ENCODE results near the gene ZNF771.

ZNF771 gene

GRCh38 chr16:30434852-30435251 is 27.4 kb downstream of the ZNF771 start:
- Histone ChIP-seq H3K4me1 (ENCODE audit: control insufficient read depth, insufficient read depth, low read length, poor library complexity, severe bottlenecking) (peaks cover 7% of the 10 kb centered on the region), H3K36me3 (ENCODE audit: control insufficient read depth, insufficient read depth, low read length) (no peaks in the 10 kb centered on the region), H3K4me3 (ENCODE audit: insufficient read depth, low read depth, low read length, poor library complexity, severe bottlenecking) (no peak overlapping the region), H3K27me3 (replicated peaks; ENCODE audit: control insufficient read depth, insufficient read depth, low read length, poor library complexity, severe bottlenecking) (no peaks in the 10 kb centered on the region), H3K27ac (ENCODE audit: insufficient read depth, low read length, poor library complexity, severe bottlenecking) (no peak overlapping the region), H3K9me3 (ENCODE audit: control insufficient read depth, low read length) (no peaks in the 10 kb centered on the region)
- no peak for DNase-seq

- H3K27ac ChIP-seq (ENCODE audit: insufficient read depth, low read length, poor library complexity, severe bottlenecking), result no peak overlapping the region
- no peaks in the 10 kb centered on the region for H3K4me1 ChIP-seq (ENCODE audit: control insufficient read depth, insufficient read depth, low read length, poor library complexity, severe bottlenecking)
- no peaks in the 10 kb centered on the region for H3K9me3 ChIP-seq (ENCODE audit: control insufficient read depth, low read length)
- no peaks in the 10 kb centered on the region for H3K36me3 ChIP-seq (ENCODE audit: control insufficient read depth, insufficient read depth, low read length)
- no peak overlapping the region for H3K4me3 ChIP-seq (ENCODE audit: insufficient read depth, low read depth, low read length, poor library complexity, severe bottlenecking)
- DNase-seq, result no peak
- no peaks in the 10 kb centered on the region for H3K27me3 ChIP-seq (replicated peaks; ENCODE audit: control insufficient read depth, insufficient read depth, low read length, poor library complexity, severe bottlenecking)
Observed at GRCh38 chr16:30437511-30438046, 30.2 kb downstream of the ZNF771 start.

- no peak overlapping the region for H3K27ac ChIP-seq (ENCODE audit: insufficient read depth, low read length, poor library complexity, severe bottlenecking)
- H3K9me3 ChIP-seq (ENCODE audit: control insufficient read depth, low read length), result no peaks in the 10 kb centered on the region
- H3K36me3 ChIP-seq (ENCODE audit: control insufficient read depth, insufficient read depth, low read length), result peaks cover 4% of the 10 kb centered on the region
- H3K27me3 ChIP-seq (replicated peaks; ENCODE audit: control insufficient read depth, insufficient read depth, low read length, poor library complexity, severe bottlenecking), result no peaks in the 10 kb centered on the region
- no peak overlapping the region for H3K4me3 ChIP-seq (ENCODE audit: insufficient read depth, low read depth, low read length, poor library complexity, severe bottlenecking)
- no peak for DNase-seq
- H3K4me1 ChIP-seq (ENCODE audit: control insufficient read depth, insufficient read depth, low read length, poor library complexity, severe bottlenecking), result peaks cover 7% of the 10 kb centered on the region
Observed at GRCh38 chr16:30438835-30439234, 31.4 kb downstream of the ZNF771 start.

- H3K4me3 ChIP-seq (ENCODE audit: insufficient read depth, low read depth, low read length, poor library complexity, severe bottlenecking), result no peak overlapping the region
- H3K27me3 ChIP-seq (replicated peaks; ENCODE audit: control insufficient read depth, insufficient read depth, low read length, poor library complexity, severe bottlenecking), result no peaks in the 10 kb centered on the region
- H3K36me3 ChIP-seq (ENCODE audit: control insufficient read depth, insufficient read depth, low read length), result peaks cover 4% of the 10 kb centered on the region
- no peaks in the 10 kb centered on the region for H3K9me3 ChIP-seq (ENCODE audit: control insufficient read depth, low read length)
- DNase-seq, result no peak
- no peak overlapping the region for H3K27ac ChIP-seq (ENCODE audit: insufficient read depth, low read length, poor library complexity, severe bottlenecking)
- H3K4me1 ChIP-seq (ENCODE audit: control insufficient read depth, insufficient read depth, low read length, poor library complexity, severe bottlenecking), result peaks cover 16% of the 10 kb centered on the region
Observed at GRCh38 chr16:30439720-30440348, 32.4 kb downstream of the ZNF771 start.

DNA sequence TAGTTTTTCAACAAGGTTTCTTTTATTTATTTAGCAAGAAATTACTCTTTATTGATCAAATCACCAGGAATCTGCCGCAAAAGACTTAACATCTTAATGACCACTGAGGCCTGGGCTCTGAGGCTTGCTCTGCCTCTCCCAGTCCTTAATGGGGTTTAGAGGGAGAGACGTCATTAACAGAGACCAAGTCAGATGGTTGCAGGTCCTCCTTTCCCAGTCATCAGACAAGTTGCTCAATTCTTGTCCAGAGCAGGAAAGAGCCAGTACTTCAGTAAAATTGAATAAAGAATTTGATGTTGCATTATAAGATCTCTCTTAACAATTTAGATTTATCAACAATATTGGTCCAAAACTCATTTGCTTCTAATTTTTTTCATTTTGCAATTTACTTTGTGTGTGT is 36.2 kb downstream of the ZNF771 start:
- Histone ChIP-seq H3K27ac (ENCODE audit: insufficient read depth, low read length, poor library complexity, severe bottlenecking) (no peak overlapping the region), H3K4me1 (ENCODE audit: control insufficient read depth, insufficient read depth, low read length, poor library complexity, severe bottlenecking) (peaks cover 24% of the 10 kb centered on the region), H3K9me3 (ENCODE audit: control insufficient read depth, low read length) (no peaks in the 10 kb centered on the region), H3K36me3 (ENCODE audit: control insufficient read depth, insufficient read depth, low read length) (peaks cover 4% of the 10 kb centered on the region), H3K27me3 (replicated peaks; ENCODE audit: control insufficient read depth, insufficient read depth, low read length, poor library complexity, severe bottlenecking) (no peaks in the 10 kb centered on the region), H3K4me3 (ENCODE audit: insufficient read depth, low read depth, low read length, poor library complexity, severe bottlenecking) (no peak overlapping the region)
- DNase-seq, result no peak

DNA sequence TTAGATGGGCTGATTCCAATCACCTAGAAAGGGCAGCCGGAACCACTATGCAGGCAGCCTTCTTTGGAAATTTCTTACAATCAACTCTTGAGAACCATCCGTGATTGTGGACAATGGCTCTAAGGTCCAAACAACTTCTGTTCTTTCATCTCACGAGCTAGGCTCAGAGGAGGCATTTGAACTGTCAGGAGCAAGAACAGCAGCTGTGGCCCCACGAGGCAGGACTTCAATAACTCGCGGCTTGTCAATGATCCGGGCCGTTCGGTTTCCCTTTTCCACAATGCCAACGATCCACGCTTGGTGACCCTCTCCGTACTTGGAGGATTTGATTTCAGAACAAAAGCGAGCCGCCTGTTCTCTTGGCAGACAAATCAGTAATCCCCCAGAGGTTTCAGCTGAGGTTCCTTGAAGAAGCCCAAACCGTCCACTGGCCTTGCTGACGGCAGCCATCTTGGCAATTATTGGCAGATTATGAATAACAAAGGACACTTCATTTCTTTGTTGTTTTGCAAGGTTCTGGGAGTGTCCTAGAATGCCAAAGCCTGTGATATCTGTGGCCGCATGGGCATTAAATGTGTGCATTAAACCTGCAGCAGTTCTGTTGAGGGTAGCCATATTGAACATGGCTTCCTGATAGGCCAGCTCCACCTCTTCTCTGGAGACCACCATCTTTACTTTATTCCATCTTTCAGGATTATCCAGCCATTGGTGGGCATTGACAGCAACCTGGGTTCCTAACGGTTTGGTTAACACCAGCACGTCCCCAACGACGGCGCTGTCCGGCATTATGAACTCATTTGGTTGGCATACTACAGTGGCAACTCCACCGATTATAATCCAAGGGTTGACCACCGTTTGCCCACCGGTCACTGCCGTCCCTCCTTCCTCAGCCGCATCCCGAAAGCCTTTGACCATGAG is 37.1 kb downstream of the ZNF771 start:
- Histone ChIP-seq H3K27me3 (replicated peaks; ENCODE audit: control insufficient read depth, insufficient read depth, low read length, poor library complexity, severe bottlenecking) (no peaks in the 10 kb centered on the region), H3K36me3 (ENCODE audit: control insufficient read depth, insufficient read depth, low read length) (peaks cover 4% of the 10 kb centered on the region), H3K9me3 (ENCODE audit: control insufficient read depth, low read length) (no peaks in the 10 kb centered on the region), H3K4me3 (ENCODE audit: insufficient read depth, low read depth, low read length, poor library complexity, severe bottlenecking) (peak overlapping the region; percentile 94), H3K27ac (ENCODE audit: insufficient read depth, low read length, poor library complexity, severe bottlenecking) (peak overlapping the region; percentile 88), H3K4me1 (ENCODE audit: control insufficient read depth, insufficient read depth, low read length, poor library complexity, severe bottlenecking) (peaks cover 24% of the 10 kb centered on the region)
- DNase-seq, result no peak

DNA sequence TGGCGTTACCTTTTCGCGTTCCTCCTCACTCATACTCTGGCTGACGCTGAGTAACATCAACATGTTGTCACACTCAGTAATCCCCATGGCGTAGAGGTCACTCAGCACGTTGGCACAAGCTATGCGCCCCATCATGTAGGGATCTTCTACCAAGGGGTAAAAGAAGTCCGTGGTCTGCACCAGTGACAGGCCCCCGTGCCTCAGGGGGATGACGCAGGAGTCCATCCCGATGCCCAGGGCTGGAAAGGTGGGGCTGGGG is 37.7 kb downstream of the ZNF771 start:
- Histone ChIP-seq H3K4me3 (ENCODE audit: insufficient read depth, low read depth, low read length, poor library complexity, severe bottlenecking) (peak overlapping the region; percentile 94), H3K36me3 (ENCODE audit: control insufficient read depth, insufficient read depth, low read length) (peaks cover 4% of the 10 kb centered on the region)

GRCh38 chr16:30445408-30446202 is 38.2 kb downstream of the ZNF771 start, which contains the start of gene SEPHS2:
SEPHS2 (minus strand) TSS chr16:30445874; CDS start chr16:30445727, 147 bp downstream.
- Histone ChIP-seq H3K9me3 (ENCODE audit: control insufficient read depth, low read length) (no peaks in the 10 kb centered on the region), H3K4me3 (ENCODE audit: insufficient read depth, low read depth, low read length, poor library complexity, severe bottlenecking) (peak within 1 kb of the TSS; percentile 94), H3K4me1 (ENCODE audit: control insufficient read depth, insufficient read depth, low read length, poor library complexity, severe bottlenecking) (peaks cover 24% of the 10 kb centered on the region), H3K27ac (ENCODE audit: insufficient read depth, low read length, poor library complexity, severe bottlenecking) (peak within 1 kb of the TSS; percentile 88), H3K27me3 (replicated peaks; ENCODE audit: control insufficient read depth, insufficient read depth, low read length, poor library complexity, severe bottlenecking) (no peaks in the 10 kb centered on the region), H3K36me3 (ENCODE audit: control insufficient read depth, insufficient read depth, low read length) (peaks cover 4% of the 10 kb centered on the region)
- peak; percentile 84 to 94 (median 92) for DNase-seq

More for the DNA sequence above, 37.7 kb downstream of the ZNF771 start:
- DNase-seq, result no peak
- H3K27ac ChIP-seq (ENCODE audit: insufficient read depth, low read length, poor library complexity, severe bottlenecking), result peak overlapping the region; percentile 88
- H3K4me1 ChIP-seq (ENCODE audit: control insufficient read depth, insufficient read depth, low read length, poor library complexity, severe bottlenecking), result peaks cover 24% of the 10 kb centered on the region
- no peaks in the 10 kb centered on the region for H3K9me3 ChIP-seq (ENCODE audit: control insufficient read depth, low read length)
- no peaks in the 10 kb centered on the region for H3K27me3 ChIP-seq (replicated peaks; ENCODE audit: control insufficient read depth, insufficient read depth, low read length, poor library complexity, severe bottlenecking)

DNA sequence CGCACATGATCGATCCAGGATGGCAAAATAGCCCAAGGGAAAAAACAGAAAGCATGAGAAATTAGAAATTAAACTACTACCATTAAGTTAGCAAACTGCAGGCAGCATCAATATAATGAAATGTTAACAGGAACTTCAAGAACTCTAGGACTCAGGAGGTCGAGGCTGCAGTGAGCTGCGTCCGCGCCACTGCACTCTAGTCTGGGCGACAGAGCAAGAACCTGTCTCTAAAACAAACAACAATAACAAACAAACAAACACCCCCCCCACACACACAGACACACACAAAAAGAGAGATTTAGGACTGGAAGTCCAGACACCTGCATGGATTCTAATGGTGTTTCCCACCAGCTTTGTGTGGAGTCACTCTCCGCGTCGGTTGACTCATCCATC is 38.8 kb downstream of the ZNF771 start:
- H3K4me3 ChIP-seq (ENCODE audit: insufficient read depth, low read depth, low read length, poor library complexity, severe bottlenecking), result peak overlapping the region; percentile 94
- H3K36me3 ChIP-seq (ENCODE audit: control insufficient read depth, insufficient read depth, low read length), result peaks cover 4% of the 10 kb centered on the region
- no peaks in the 10 kb centered on the region for H3K9me3 ChIP-seq (ENCODE audit: control insufficient read depth, low read length)
- no peak for DNase-seq
- H3K27me3 ChIP-seq (replicated peaks; ENCODE audit: control insufficient read depth, insufficient read depth, low read length, poor library complexity, severe bottlenecking), result no peaks in the 10 kb centered on the region
- peaks cover 24% of the 10 kb centered on the region for H3K4me1 ChIP-seq (ENCODE audit: control insufficient read depth, insufficient read depth, low read length, poor library complexity, severe bottlenecking)
- peak overlapping the region; percentile 88 for H3K27ac ChIP-seq (ENCODE audit: insufficient read depth, low read length, poor library complexity, severe bottlenecking)
